ENCODE data around the gene TMEM154. TPM values are rescaled to one million over a fixed set of nuclear protein-coding genes. Genes with fewer than 3 reads are reported as not detected.

TMEM154 gene
- total and polyA plus RNA-seq, 3 donors from 2014 or later = 0.56 to 0.63 (median 0.57) TPM

DNA sequence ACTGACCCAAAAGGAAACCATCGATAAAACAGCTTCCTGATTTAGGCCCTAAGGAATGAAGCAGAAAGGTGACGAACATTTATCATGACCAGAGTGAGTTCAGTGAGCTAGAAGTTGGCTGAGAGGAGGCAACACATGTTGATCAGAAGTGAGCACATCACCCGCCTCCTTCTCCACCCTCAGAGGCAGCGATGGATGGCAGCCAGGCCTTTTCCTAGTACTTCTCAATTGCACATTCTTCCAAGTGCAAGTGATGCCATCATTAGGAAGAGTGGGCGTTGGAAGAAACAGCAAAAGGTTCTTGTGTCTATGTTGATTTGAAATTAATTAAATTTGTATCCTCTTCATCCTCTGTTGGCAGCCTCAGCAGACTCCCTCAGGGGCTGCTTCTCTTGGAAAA, 51.7 kb downstream of the TMEM154 start:
- intact Hi-C loops (cut with DNase I; ENCODE audit: low total_unique reads) = no loop called here
- no peaks in the 10 kb centered on the region for H3K9me3 ChIP-seq
- H3K36me3 ChIP-seq (ENCODE audit: low read depth, missing control alignments) = no peaks in the 10 kb centered on the region
- DNase-seq = no peak
- TF ChIP-seq, protein P1, sequence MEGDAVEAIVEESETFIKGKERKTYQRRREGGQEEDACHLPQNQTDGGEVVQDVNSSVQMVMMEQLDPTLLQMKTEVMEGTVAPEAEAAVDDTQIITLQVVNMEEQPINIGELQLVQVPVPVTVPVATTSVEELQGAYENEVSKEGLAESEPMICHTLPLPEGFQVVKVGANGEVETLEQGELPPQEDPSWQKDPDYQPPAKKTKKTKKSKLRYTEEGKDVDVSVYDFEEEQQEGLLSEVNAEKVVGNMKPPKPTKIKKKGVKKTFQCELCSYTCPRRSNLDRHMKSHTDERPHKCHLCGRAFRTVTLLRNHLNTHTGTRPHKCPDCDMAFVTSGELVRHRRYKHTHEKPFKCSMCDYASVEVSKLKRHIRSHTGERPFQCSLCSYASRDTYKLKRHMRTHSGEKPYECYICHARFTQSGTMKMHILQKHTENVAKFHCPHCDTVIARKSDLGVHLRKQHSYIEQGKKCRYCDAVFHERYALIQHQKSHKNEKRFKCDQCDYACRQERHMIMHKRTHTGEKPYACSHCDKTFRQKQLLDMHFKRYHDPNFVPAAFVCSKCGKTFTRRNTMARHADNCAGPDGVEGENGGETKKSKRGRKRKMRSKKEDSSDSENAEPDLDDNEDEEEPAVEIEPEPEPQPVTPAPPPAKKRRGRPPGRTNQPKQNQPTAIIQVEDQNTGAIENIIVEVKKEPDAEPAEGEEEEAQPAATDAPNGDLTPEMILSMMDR (IDR thresholded peaks at IDR 0.05) = no peak
- TF ChIP-seq POLR2A (IDR thresholded peaks at IDR 0.05) = no peak
- no peaks in the 10 kb centered on the region for H3K4me1 ChIP-seq
- H3K4me3 ChIP-seq = no peak overlapping the region
- WGBS, 2 donors = 89 to 94% methylated on average over 5 of the region's 5 CpGs
- H3K27ac ChIP-seq = no peak overlapping the region
- no peaks in the 10 kb centered on the region for H3K27me3 ChIP-seq

DNA sequence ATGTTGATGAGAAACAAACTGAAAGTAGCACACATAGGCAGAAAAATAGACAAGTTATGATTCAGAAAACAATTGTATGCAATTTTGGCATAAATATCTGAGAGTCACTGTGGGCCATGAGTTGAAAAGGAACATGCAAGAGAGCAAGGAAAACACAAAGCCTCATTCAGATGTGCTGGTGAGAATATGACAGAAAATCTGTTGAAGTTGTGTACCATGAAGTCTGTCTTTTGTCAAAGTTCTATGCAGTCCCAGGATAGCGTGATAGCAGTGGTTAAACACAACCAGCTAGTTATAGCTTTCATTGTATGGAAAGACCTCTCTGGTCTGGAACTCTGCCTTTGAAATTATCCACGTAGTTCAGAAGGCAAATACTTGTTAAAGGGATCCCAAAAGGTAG, 53.0 kb downstream of the TMEM154 start:
- DNase-seq = no peak
- TF ChIP-seq POLR2A (IDR thresholded peaks at IDR 0.05) = no peak
- TF ChIP-seq, protein P1 (IDR thresholded peaks at IDR 0.05) = no peak
- H3K4me1 ChIP-seq = no peaks in the 10 kb centered on the region
- H3K4me3 ChIP-seq = no peak overlapping the region
- no peaks in the 10 kb centered on the region for H3K36me3 ChIP-seq (ENCODE audit: low read depth, missing control alignments)
- no peak overlapping the region for H3K27ac ChIP-seq
- WGBS, 2 donors = 79 to 87% methylated on average over 2 of the region's 2 CpGs
- H3K27me3 ChIP-seq = no peaks in the 10 kb centered on the region
- intact Hi-C loops (cut with DNase I; ENCODE audit: low total_unique reads) = no loop called here
- no peaks in the 10 kb centered on the region for H3K9me3 ChIP-seq

DNA sequence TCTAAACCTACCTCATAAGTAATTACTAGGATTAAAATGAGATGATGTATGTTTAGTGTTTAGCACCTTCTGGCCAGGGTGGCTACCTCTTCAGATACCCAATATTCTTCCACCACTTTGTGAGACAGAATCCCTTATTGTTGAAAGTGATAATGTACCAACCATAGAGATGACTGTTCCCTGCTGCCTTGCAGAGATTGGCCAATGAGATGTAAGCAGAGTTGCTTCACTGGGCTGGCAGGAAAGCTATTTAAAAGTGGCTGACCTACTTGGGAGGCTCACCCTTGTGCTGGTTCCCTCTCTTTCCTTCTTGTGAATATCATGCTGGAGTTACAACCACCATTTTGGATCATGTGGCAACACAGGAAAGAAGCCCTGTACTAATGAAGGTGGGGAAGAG, 58.9 kb downstream of the TMEM154 start:
- DNase-seq = no peak
- intact Hi-C loops (cut with DNase I; ENCODE audit: low total_unique reads) = no loop called here
- H3K27me3 ChIP-seq = no peaks in the 10 kb centered on the region
- H3K27ac ChIP-seq = no peak overlapping the region
- no peak for TF ChIP-seq POLR2A (IDR thresholded peaks at IDR 0.05)
- TF ChIP-seq, protein P1 (IDR thresholded peaks at IDR 0.05) = no peak
- H3K4me1 ChIP-seq = no peaks in the 10 kb centered on the region
- H3K9me3 ChIP-seq = no peaks in the 10 kb centered on the region
- H3K36me3 ChIP-seq (ENCODE audit: low read depth, missing control alignments) = no peaks in the 10 kb centered on the region
- H3K4me3 ChIP-seq = no peak overlapping the region

DNA sequence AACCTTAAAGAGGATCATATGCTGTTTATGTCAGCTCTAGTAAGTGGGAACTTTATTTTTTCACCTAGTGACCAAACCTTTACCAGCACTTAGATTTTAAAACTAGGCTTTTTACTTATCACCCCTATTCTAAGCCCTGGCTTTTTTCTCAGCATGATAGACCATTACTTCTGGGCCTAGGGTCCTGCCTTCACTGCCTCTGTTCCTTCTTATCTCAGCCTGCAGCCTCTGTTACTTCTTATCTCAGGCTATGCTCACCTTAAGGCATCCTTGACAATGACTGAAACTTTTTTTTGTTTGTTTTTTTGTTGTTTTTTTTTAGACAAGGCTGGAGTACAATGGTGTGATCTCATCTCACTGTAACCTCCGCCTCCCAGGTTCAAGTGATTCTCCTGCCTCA, 59.6 kb downstream of the TMEM154 start:
- Histone ChIP-seq H3K4me1 (no peaks in the 10 kb centered on the region), H3K4me3 (no peak overlapping the region), H3K27ac (no peak overlapping the region), H3K27me3 (no peaks in the 10 kb centered on the region), H3K36me3 (ENCODE audit: low read depth, missing control alignments) (no peaks in the 10 kb centered on the region), H3K9me3 (no peaks in the 10 kb centered on the region)
- TF ChIP-seq, protein P1 (IDR thresholded peaks at IDR 0.05) = no peak
- TF ChIP-seq POLR2A (IDR thresholded peaks at IDR 0.05) = no peak
- no peak for DNase-seq
- intact Hi-C loops (cut with DNase I; ENCODE audit: low total_unique reads) = no loop called here
- 93 to 100% methylated on average over 1 of the region's 1 CpG for WGBS, 2 donors

DNA sequence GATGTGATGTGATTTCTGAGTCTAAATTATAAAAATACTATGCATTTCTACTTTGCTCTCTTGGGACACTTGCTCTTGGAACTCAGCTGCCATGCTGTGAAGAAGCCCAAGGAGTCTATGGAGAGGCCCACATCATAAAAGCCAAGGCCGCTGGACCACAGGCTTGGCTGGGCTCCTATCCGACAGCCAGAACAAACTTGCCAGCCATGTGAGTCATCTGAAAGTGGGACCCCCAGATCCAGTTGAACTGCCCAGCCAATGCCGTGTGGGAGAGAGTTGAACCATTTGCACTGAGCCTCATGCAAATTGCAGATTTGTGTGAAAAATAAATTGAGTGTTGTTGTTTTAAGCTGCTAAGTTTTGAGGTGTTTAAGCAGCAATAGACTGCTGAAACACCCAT, 60.2 kb downstream of the TMEM154 start:
- no peaks in the 10 kb centered on the region for H3K36me3 ChIP-seq (ENCODE audit: low read depth, missing control alignments)
- TF ChIP-seq POLR2A (IDR thresholded peaks at IDR 0.05) = no peak
- DNase-seq = no peak
- H3K9me3 ChIP-seq = no peaks in the 10 kb centered on the region
- H3K27ac ChIP-seq = no peak overlapping the region
- WGBS, 2 donors = 84 to 92% methylated on average over 3 of the region's 3 CpGs
- H3K4me3 ChIP-seq = no peak overlapping the region
- no peaks in the 10 kb centered on the region for H3K4me1 ChIP-seq
- intact Hi-C loops (cut with DNase I; ENCODE audit: low total_unique reads) = no loop called here
- no peaks in the 10 kb centered on the region for H3K27me3 ChIP-seq
